SK-N-SH treated with all-trans-retinoic acid at 6 μM for 48 hours (cell line): Measurements from ENCODE around the gene KHDC3L.

Experiments used
- ARNTL ChIP-seq: fragments of 450-650 bp; formaldehyde crosslinking; IDR thresholded peaks from 2 replicates; pipeline ENCODE4 v1.5.0; 2020; ENCODE audit warnings: low read depth, mild to moderate bottlenecking, moderate library complexity, borderline replicate concordance
- BACH2 ChIP-seq: fragments of 250-450 bp; sonication (Bioruptor Pico); IDR thresholded peaks from 2 replicates; pipeline ENCODE4 v1.9.0; 2021; ENCODE audit warnings: mild to moderate bottlenecking, borderline replicate concordance
- CREB5 ChIP-seq: fragments of 250-450 bp; sonication (Bioruptor Pico); IDR thresholded peaks from 2 replicates; pipeline ENCODE4 v1.5.1; 2020; ENCODE audit warnings: low read depth, mild to moderate bottlenecking, moderate library complexity
- ESRRG ChIP-seq: fragments of 250-450 bp; sonication (Bioruptor Pico); IDR thresholded peaks from 2 replicates; pipeline ENCODE4 v1.6.1; 2021; ENCODE audit warnings: mild to moderate bottlenecking
- PATZ1 ChIP-seq: fragments of 250-450 bp; sonication (Bioruptor Pico); IDR thresholded peaks from 2 replicates; pipeline ENCODE4 v1.8.0; 2020; ENCODE audit warnings: mild to moderate bottlenecking, moderate library complexity, borderline replicate concordance
- TCF4 ChIP-seq: fragments of 250-450 bp; sonication (Bioruptor Pico); IDR thresholded peaks from 2 replicates; pipeline ENCODE4 v1.8.0; 2021; ENCODE audit warnings: mild to moderate bottlenecking, moderate library complexity, borderline replicate concordance
- TOX ChIP-seq: fragments of 250-450 bp; sonication (Bioruptor Pico); IDR thresholded peaks from 2 replicates; pipeline ENCODE4 v1.8.0; 2021; ENCODE audit warnings: mild to moderate bottlenecking, moderate library complexity, borderline replicate concordance
- ZFP3 ChIP-seq: fragments of 250-450 bp; sonication (Bioruptor Pico); IDR thresholded peaks from 2 replicates; pipeline ENCODE4 v1.5.0; 2020; ENCODE audit warnings: mild to moderate bottlenecking, moderate library complexity
- ZNF70 ChIP-seq: fragments of 450-650 bp; formaldehyde crosslinking; IDR thresholded peaks from 2 replicates; pipeline ENCODE4 v1.5.0; 2020; ENCODE audit warnings: mild to moderate bottlenecking, moderate library complexity
- TF ChIP-seq, protein P1 (sequence below): fragments of 250-450 bp; sonication (Bioruptor Pico); IDR thresholded peaks from 2 replicates; pipeline ENCODE4 v1.5.0; 2020; ENCODE audit warnings: mild to moderate bottlenecking, moderate library complexity

DNA sequence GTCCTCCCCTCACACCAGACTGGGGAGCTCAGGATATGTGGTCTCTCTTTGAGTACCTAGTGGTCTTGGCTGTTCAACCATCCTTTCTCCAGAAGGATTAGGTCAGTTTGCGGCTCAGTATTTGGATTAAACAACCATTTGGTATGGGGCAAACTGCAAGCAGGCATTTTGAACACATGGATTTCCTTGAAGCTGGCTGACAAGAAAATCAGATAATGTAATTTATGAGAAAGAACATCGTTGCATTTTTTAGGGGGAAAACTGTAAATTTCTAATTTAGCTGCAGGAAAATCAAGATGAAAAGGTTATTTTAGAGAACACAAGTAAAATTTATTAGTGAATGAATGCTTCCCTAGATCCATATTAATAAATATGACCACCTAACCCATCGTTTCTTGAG, 33.7 kb upstream of the KHDC3L start:
- TF ChIP-seq ZFP3 (CRISPR knock-in tag), result no peak
- no peak for TF ChIP-seq TOX (CRISPR knock-in tag)
- TF ChIP-seq TCF4 (CRISPR knock-in tag), result no peak
- TF ChIP-seq ARNTL, result no peak
- TF ChIP-seq ESRRG (CRISPR knock-in tag), result no peak
- TF ChIP-seq PATZ1, result no peak
- TF ChIP-seq ZNF70 (CRISPR knock-in tag), result no peak
- TF ChIP-seq, protein P1, sequence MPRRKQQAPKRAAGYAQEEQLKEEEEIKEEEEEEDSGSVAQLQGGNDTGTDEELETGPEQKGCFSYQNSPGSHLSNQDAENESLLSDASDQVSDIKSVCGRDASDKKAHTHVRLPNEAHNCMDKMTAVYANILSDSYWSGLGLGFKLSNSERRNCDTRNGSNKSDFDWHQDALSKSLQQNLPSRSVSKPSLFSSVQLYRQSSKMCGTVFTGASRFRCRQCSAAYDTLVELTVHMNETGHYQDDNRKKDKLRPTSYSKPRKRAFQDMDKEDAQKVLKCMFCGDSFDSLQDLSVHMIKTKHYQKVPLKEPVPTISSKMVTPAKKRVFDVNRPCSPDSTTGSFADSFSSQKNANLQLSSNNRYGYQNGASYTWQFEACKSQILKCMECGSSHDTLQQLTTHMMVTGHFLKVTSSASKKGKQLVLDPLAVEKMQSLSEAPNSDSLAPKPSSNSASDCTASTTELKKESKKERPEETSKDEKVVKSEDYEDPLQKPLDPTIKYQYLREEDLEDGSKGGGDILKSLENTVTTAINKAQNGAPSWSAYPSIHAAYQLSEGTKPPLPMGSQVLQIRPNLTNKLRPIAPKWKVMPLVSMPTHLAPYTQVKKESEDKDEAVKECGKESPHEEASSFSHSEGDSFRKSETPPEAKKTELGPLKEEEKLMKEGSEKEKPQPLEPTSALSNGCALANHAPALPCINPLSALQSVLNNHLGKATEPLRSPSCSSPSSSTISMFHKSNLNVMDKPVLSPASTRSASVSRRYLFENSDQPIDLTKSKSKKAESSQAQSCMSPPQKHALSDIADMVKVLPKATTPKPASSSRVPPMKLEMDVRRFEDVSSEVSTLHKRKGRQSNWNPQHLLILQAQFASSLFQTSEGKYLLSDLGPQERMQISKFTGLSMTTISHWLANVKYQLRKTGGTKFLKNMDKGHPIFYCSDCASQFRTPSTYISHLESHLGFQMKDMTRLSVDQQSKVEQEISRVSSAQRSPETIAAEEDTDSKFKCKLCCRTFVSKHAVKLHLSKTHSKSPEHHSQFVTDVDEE, result no peak
- no peak for TF ChIP-seq BACH2 (CRISPR knock-in tag)
- TF ChIP-seq CREB5 (CRISPR knock-in tag), result no peak
